Measurements from ENCODE around the gene CYGB.

CYGB gene

DNA sequence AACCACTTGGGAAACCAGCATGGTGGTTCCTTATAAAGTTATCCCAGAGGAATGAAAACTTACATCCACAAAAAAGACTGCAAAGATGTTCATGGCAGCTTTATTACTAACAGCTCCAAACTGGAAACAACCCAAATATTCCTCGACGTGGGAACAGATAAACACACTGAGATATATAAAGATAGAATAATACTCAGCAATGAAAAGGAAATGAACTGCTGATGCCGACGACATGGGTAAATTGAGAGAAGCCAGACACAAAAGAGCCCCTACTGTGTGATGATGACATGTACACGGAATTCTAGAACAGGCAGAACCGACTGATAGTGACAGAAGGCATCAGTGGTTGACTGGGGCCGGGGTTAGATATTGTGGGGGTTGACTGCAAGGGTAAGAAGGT, 12.0 kb upstream of the CYGB start:
- Histone ChIP-seq H3K9ac (ENCODE audit: low read length) (no peak overlapping the region), H3K4me2 (ENCODE audit: low read depth, low read length, poor library complexity, severe bottlenecking) (no peak overlapping the region), H3K9me3 (ENCODE audit: insufficient read depth, low read length) (no peaks in the 10 kb centered on the region), H3K36me3 (ENCODE audit: low read length) (no peaks in the 10 kb centered on the region), H3K4me3 (ENCODE audit: insufficient read depth, low read length, poor library complexity, severe bottlenecking) (no peak overlapping the region), H3K27ac (ENCODE audit: low read depth, low read length) (no peak overlapping the region), H2AFZ (ENCODE audit: low read depth, low read length, severe bottlenecking) (no peak overlapping the region), H4K20me1 (ENCODE audit: low read depth, low read length) (no peaks in the 10 kb centered on the region), H3F3A (ENCODE audit: insufficient read depth) (no peaks in the 10 kb centered on the region), H3K79me2 (ENCODE audit: insufficient read depth, low read length) (no peaks in the 10 kb centered on the region), H3K9me2 (replicated peaks; ENCODE audit: insufficient read depth, low read length) (no peaks in the 10 kb centered on the region), H3K27me3 (ENCODE audit: low read length) (no peaks in the 10 kb centered on the region)
- TF ChIP-seq, protein P1, sequence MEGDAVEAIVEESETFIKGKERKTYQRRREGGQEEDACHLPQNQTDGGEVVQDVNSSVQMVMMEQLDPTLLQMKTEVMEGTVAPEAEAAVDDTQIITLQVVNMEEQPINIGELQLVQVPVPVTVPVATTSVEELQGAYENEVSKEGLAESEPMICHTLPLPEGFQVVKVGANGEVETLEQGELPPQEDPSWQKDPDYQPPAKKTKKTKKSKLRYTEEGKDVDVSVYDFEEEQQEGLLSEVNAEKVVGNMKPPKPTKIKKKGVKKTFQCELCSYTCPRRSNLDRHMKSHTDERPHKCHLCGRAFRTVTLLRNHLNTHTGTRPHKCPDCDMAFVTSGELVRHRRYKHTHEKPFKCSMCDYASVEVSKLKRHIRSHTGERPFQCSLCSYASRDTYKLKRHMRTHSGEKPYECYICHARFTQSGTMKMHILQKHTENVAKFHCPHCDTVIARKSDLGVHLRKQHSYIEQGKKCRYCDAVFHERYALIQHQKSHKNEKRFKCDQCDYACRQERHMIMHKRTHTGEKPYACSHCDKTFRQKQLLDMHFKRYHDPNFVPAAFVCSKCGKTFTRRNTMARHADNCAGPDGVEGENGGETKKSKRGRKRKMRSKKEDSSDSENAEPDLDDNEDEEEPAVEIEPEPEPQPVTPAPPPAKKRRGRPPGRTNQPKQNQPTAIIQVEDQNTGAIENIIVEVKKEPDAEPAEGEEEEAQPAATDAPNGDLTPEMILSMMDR (IDR thresholded peaks at IDR 0.05; ENCODE audit: insufficient read depth, low read length, poor library complexity, severe bottlenecking) = no peak
- TF ChIP-seq EZH2phosphoT487 (conservative IDR thresholded peaks at IDR 0.05; ENCODE audit: low read length) = no peak

DNA sequence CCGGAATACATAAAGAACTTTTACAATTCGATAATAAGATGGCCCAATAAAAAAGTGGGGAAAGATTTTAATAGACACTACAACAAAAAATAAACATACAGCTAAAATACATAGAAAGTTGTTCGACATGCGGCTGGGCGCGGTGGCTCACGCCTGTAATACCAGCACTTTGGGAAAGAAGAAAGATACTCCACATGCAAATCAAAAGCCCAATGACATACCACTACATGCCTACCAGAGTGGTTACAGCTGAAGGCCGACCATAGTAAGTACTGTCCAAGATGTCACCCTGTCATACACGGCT, 11.7 kb upstream of the CYGB start:
- H3K4me3 ChIP-seq (ENCODE audit: insufficient read depth, low read length, poor library complexity, severe bottlenecking) = no peak overlapping the region
- no peaks in the 10 kb centered on the region for H3K9me2 ChIP-seq (replicated peaks; ENCODE audit: insufficient read depth, low read length)
- H4K20me1 ChIP-seq (ENCODE audit: low read depth, low read length) = no peaks in the 10 kb centered on the region
- H2AFZ ChIP-seq (ENCODE audit: low read depth, low read length, severe bottlenecking) = no peak overlapping the region
- H3K36me3 ChIP-seq (ENCODE audit: low read length) = no peaks in the 10 kb centered on the region
- H3K9ac ChIP-seq (ENCODE audit: low read length) = no peak overlapping the region
- no peaks in the 10 kb centered on the region for H3F3A ChIP-seq (ENCODE audit: insufficient read depth)
- TF ChIP-seq, protein P1 (IDR thresholded peaks at IDR 0.05; ENCODE audit: insufficient read depth, low read length, poor library complexity, severe bottlenecking) = no peak
- TF ChIP-seq EZH2phosphoT487 (conservative IDR thresholded peaks at IDR 0.05; ENCODE audit: low read length) = no peak
- no peak overlapping the region for H3K27ac ChIP-seq (ENCODE audit: low read depth, low read length)
- no peaks in the 10 kb centered on the region for H3K79me2 ChIP-seq (ENCODE audit: insufficient read depth, low read length)
- no peaks in the 10 kb centered on the region for H3K27me3 ChIP-seq (ENCODE audit: low read length)
- no peak overlapping the region for H3K4me2 ChIP-seq (ENCODE audit: low read depth, low read length, poor library complexity, severe bottlenecking)
- H3K9me3 ChIP-seq (ENCODE audit: insufficient read depth, low read length) = no peaks in the 10 kb centered on the region

- H3K9me2 ChIP-seq (replicated peaks; ENCODE audit: insufficient read depth, low read length) = no peaks in the 10 kb centered on the region
- H3K9ac ChIP-seq (ENCODE audit: low read length) = no peak overlapping the region
- no peak for TF ChIP-seq EZH2phosphoT487 (conservative IDR thresholded peaks at IDR 0.05; ENCODE audit: low read length)
- TF ChIP-seq, protein P1 (IDR thresholded peaks at IDR 0.05; ENCODE audit: insufficient read depth, low read length, poor library complexity, severe bottlenecking) = no peak
- no peak overlapping the region for H3K4me3 ChIP-seq (ENCODE audit: insufficient read depth, low read length, poor library complexity, severe bottlenecking)
- H3K27me3 ChIP-seq (ENCODE audit: low read length) = no peaks in the 10 kb centered on the region
- H3K27ac ChIP-seq (ENCODE audit: low read depth, low read length) = no peak overlapping the region
- no peak overlapping the region for H2AFZ ChIP-seq (ENCODE audit: low read depth, low read length, severe bottlenecking)
- no peaks in the 10 kb centered on the region for H4K20me1 ChIP-seq (ENCODE audit: low read depth, low read length)
- no peaks in the 10 kb centered on the region for H3K9me3 ChIP-seq (ENCODE audit: insufficient read depth, low read length)
- H3F3A ChIP-seq (ENCODE audit: insufficient read depth) = no peaks in the 10 kb centered on the region
- H3K4me2 ChIP-seq (ENCODE audit: low read depth, low read length, poor library complexity, severe bottlenecking) = no peak overlapping the region
- no peaks in the 10 kb centered on the region for H3K36me3 ChIP-seq (ENCODE audit: low read length)
- no peaks in the 10 kb centered on the region for H3K79me2 ChIP-seq (ENCODE audit: insufficient read depth, low read length)
These were observed 11.1 kb upstream of the CYGB start for GRCh38 chr17:76548378-76549214.
